GM13977 (cell line): ENCODE measurements around the gene TSN.
A peak's percentile ranks its signal among the peaks of the same experiment; 100 is the strongest.
"Not testable (repeated sequence)": the region's sequence is repeated elsewhere in the genome, so short reads cannot be mapped to it uniquely, and the experiment has no call there.

Experiments used
- DNase-seq: peaks from one replicate; pipeline ENCODE4 v3.0.0; 2012; ENCODE audit warnings: low spot score
- in situ Hi-C: fragments of 300-500 bp; cut with MboI; formaldehyde crosslinking; loops from one replicate; pipeline ENCODE4 v1.12.0; 2022; ENCODE audit warnings: low sequenced_read_pairs, low pct_unique_long_range_greater_than_20kb, mixed read lengths, inconsistent platforms; ENCODE audit not compliant: unreplicated experiment
- TF ChIP-seq, protein P1 (sequence below): IDR thresholded peaks from 2 replicates; pipeline ENCODE4 v1.5.1; 2012; ENCODE audit warnings: mild to moderate bottlenecking, control low read depth; ENCODE audit not compliant: insufficient read depth; ENCODE audit errors: extremely low read depth, missing control alignments

Gene TSN

GRCh38 chr2:121804997-121805765 is 49.7 kb downstream of the TSN start:
- peak; percentile 38 for DNase-seq
- TF ChIP-seq, protein P1, sequence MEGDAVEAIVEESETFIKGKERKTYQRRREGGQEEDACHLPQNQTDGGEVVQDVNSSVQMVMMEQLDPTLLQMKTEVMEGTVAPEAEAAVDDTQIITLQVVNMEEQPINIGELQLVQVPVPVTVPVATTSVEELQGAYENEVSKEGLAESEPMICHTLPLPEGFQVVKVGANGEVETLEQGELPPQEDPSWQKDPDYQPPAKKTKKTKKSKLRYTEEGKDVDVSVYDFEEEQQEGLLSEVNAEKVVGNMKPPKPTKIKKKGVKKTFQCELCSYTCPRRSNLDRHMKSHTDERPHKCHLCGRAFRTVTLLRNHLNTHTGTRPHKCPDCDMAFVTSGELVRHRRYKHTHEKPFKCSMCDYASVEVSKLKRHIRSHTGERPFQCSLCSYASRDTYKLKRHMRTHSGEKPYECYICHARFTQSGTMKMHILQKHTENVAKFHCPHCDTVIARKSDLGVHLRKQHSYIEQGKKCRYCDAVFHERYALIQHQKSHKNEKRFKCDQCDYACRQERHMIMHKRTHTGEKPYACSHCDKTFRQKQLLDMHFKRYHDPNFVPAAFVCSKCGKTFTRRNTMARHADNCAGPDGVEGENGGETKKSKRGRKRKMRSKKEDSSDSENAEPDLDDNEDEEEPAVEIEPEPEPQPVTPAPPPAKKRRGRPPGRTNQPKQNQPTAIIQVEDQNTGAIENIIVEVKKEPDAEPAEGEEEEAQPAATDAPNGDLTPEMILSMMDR = no peak
- in situ Hi-C loops = no loop called here

DNA sequence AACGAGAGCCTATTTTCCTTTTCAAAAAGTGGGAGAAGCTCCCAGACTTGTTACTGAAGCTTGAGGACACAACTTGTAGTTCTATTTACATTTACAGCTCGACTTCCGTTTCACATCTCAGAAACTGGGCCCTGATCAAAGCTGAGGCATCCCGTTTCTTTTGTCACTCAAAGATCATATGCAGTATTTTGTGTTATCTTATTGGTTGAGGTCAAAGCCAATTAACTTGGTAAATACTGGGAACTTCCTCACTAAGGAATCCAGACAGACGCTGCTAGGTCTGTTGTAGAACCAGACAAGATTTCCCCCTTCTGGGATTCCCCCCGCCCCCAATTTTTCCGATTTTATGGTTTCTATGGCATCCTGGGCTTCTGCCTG is 50.3 kb downstream of the TSN start:
- TF ChIP-seq, protein P1 = no peak
- in situ Hi-C loops = no loop called here
- DNase-seq = no peak

- DNase-seq, in situ Hi-C loops: not testable (repeated sequence)
Observed at GRCh38 chr2:121807771-121808170, 52.3 kb downstream of the TSN start.

DNA sequence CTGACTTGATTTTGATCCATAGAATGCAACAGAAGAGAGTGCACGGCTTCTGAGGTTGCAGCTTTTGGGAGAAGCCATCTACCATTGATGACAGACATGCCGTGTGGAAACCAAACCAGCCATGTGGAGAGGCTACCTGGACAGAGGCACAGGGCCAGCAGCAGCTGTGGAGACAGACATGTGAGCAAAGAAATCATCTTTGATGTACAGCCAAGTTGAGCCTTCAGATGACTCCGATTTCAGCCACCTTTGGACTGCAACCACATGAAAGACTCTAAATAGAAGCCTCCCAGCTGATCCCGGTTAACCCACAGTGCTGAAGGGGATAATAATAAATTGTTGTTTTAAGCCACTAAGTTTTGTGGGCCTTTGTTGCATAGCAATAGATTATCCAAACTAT is 54.2 kb downstream of the TSN start:
- DNase-seq = no peak
- TF ChIP-seq, protein P1 = no peak
- in situ Hi-C loops = no loop called here

DNA sequence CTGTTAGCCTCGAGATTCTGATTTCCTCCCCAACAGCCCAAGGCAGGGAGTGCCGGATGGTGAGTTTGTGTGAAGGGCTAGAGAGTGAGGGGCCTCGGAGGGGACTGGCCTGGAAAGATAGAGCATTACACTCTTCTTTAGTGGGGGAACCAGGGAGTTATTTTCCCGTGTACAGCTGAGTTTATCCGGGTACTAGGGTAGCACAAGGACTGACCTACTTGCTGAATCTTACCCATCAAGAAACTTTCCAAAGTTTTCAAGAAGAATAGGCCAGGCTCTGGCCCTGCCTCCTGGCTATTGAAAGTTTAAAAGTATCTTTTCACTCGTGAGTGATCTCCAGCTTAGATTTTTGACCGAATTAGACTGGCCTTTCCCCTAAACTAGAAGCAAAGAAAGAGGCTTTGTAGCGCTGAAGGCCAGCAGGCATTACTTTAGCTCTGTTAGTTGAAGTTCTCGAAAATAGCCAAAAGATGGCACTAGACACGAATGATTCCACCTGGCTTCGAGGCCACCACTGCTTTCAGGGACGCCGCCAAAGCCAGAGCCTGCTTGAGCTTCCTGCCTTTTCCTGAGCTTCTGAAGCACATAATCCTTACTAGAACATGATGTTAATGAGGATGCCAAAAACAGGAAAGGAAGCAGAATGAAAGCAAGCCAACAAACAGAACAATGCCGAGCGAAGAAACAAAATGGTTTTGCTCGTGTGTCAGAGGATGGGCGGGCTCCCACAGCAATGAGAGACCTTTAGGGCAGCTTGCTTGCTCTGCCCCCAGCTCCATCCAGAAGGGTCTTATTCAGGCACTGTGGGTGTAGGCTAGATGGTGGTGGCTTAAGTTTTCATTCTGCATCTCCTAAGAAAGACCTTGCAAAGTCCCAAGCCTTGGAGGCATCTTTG is 55.8 kb downstream of the TSN start:
- DNase-seq = peak; percentile 57
- in situ Hi-C loops = no loop called here
- TF ChIP-seq, protein P1 = peak; percentile 63

GRCh38 chr2:121813083-121813482 is 57.6 kb downstream of the TSN start:
- DNase-seq, in situ Hi-C loops: not testable (repeated sequence)

DNA sequence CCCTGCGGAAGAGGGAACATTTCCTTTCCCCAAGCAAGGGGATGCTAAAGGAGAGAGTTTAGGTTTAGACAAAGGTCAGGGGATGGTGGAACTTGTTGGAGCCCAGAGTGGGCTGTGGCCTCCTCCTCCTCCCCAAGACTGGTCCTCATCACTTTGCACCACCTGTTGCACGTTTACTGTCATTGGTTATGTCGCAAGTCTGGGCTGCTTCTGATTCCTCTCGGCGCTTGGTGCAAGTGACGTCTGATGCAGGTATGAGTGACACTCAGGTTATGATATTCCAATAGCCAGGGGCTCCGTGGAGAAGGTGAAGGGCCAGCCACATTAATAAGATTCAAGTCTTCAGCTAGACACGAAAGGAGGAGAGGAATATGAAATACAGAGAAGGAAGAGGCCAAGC is 59.8 kb downstream of the TSN start:
- TF ChIP-seq, protein P1 = no peak
- in situ Hi-C loops = no loop called here
- no peak for DNase-seq
